CD14-positive monocyte (primary cell): ENCODE measurements around the gene UBE2L5. TPM values are rescaled to one million over a fixed set of nuclear protein-coding genes. Genes with fewer than 3 reads are reported as not detected.
"Not testable (repeated sequence)": the region's sequence is repeated elsewhere in the genome, so short reads cannot be mapped to it uniquely, and the experiment has no call there.

Experiments
- DNase-seq, 3 donors: peaks; one replicate each; pipeline ENCODE4 v3.0.0-alpha.2; 2011 to 2022
- H2AFZ ChIP-seq: 2 replicates; pipeline ENCODE4 v1.6.0; 2012; ENCODE audit warnings: mild to moderate bottlenecking, low read depth, low read length, inconsistent platforms; ENCODE audit not compliant: insufficient read depth, poor library complexity, severe bottlenecking
- H3K27ac ChIP-seq, 2 donors: 1 replicate in 1 of 2; 2 replicates in 1 of 2; pipeline ENCODE4 v1.5.1; 2012 to 2013; ENCODE audit warnings: low read length in 2 of 2, control low read depth in 1 of 2, inconsistent platforms in 1 of 2, low read depth in 1 of 2, mild to moderate bottlenecking in 1 of 2
- H3K27me3 ChIP-seq, 2 donors: one replicate each; pipeline versions ENCODE4 v1.6.0 to v1.6.1; 2011 to 2013; ENCODE audit warnings: low read length in 2 of 2; ENCODE audit not compliant: control insufficient read depth in 2 of 2, insufficient read depth in 2 of 2
- H3K36me3 ChIP-seq, 2 donors: replicated peaks in 1 of 2; 1 replicate in 1 of 2; 2 replicates in 1 of 2; pipeline versions ENCODE4 v1.5.1 to v1.6.1; 2012 to 2013; ENCODE audit warnings: low read length in 2 of 2, control low read depth in 1 of 2, inconsistent platforms in 1 of 2, mild to moderate bottlenecking in 1 of 2; ENCODE audit not compliant: insufficient read depth in 2 of 2, control insufficient read depth in 1 of 2
- H3K4me1 ChIP-seq, 2 donors: 1 replicate in 1 of 2; 2 replicates in 1 of 2; pipeline versions ENCODE4 v1.5.1 to v1.6.1; 2012 to 2013; ENCODE audit warnings: low read length in 2 of 2, control low read depth in 1 of 2, inconsistent platforms in 1 of 2, mild to moderate bottlenecking in 1 of 2, moderate library complexity in 1 of 2; ENCODE audit not compliant: insufficient read depth in 2 of 2, control insufficient read depth in 1 of 2
- H3K4me2 ChIP-seq: replicated peaks from 2 replicates; pipeline ENCODE3; 2012; ENCODE audit warnings: low read length, moderate library complexity, mild to moderate bottlenecking; ENCODE audit not compliant: poor library complexity, severe bottlenecking; ENCODE audit errors: extremely low read depth
- H3K4me3 ChIP-seq, 3 experiments: fragments of 200-600 bp in 1 of 3; sonication (generic) in 1 of 3; replicated peaks in 1 of 3; 1 replicate in 2 of 3; 2 replicates in 1 of 3; pipeline ENCODE4 v1.5.1; 2011 to 2013; ENCODE audit warnings: low read length in 3 of 3, mild to moderate bottlenecking in 3 of 3, control low read depth in 2 of 3, low read depth in 2 of 3, inconsistent platforms in 1 of 3, moderate library complexity in 1 of 3
- H3K79me2 ChIP-seq: 2 replicates; pipeline ENCODE4 v1.6.0; 2012; ENCODE audit warnings: mild to moderate bottlenecking, control low read depth, inconsistent platforms, low read length, moderate library complexity; ENCODE audit not compliant: insufficient read depth
- H3K9ac ChIP-seq: 2 replicates; pipeline ENCODE4 v1.6.0; 2017; ENCODE audit warnings: low read length, mild to moderate bottlenecking; ENCODE audit not compliant: insufficient read depth, poor library complexity, severe bottlenecking
- H3K9me3 ChIP-seq, 2 donors: replicated peaks in 1 of 2; 1 replicate in 1 of 2; 2 replicates in 1 of 2; pipeline versions ENCODE4 v1.5.1 to v1.6.1; 2012 to 2013; ENCODE audit warnings: low read length in 2 of 2, control low read depth in 1 of 2; ENCODE audit not compliant: control insufficient read depth in 1 of 2, insufficient read depth in 1 of 2
- H4K20me1 ChIP-seq: 2 replicates; pipeline ENCODE4 v1.6.0; 2012; ENCODE audit warnings: mild to moderate bottlenecking, low read length, control low read depth, moderate library complexity; ENCODE audit not compliant: insufficient read depth
- H3K27ac Mint-ChIP-seq, 7 donors: one replicate each; pipeline ENCODE4 v1.8.0; 2020; ENCODE audit warnings: mild to moderate bottlenecking in 7 of 7, mixed read lengths in 7 of 7, moderate library complexity in 6 of 7, inconsistent platforms in 2 of 7
- H3K27me3 Mint-ChIP-seq, 3 donors: one replicate each; pipeline ENCODE4 v1.8.0; 2021 to 2022; ENCODE audit warnings: low read depth in 3 of 3, mild to moderate bottlenecking in 3 of 3, mixed read lengths in 3 of 3, moderate library complexity in 3 of 3, inconsistent platforms in 1 of 3
- H3K36me3 Mint-ChIP-seq, 2 donors: one replicate each; pipeline ENCODE4 v1.8.0; 2020; ENCODE audit warnings: mixed read lengths in 2 of 2, inconsistent platforms in 1 of 2, mild to moderate bottlenecking in 1 of 2
- H3K4me1 Mint-ChIP-seq: one replicate; pipeline ENCODE4 v1.8.0; 2020; ENCODE audit warnings: mild to moderate bottlenecking, mixed read lengths
- H3K4me3 Mint-ChIP-seq, 2 donors: one replicate each; pipeline ENCODE4 v1.8.0; 2020; ENCODE audit warnings: mild to moderate bottlenecking in 2 of 2, mixed read lengths in 2 of 2, moderate library complexity in 1 of 2
- H3K9me3 Mint-ChIP-seq, 7 donors: one replicate each; pipeline ENCODE4 v1.8.0; 2020 to 2022; ENCODE audit warnings: mixed read lengths in 7 of 7, mild to moderate bottlenecking in 6 of 7, moderate library complexity in 6 of 7, inconsistent platforms in 2 of 7
- WGBS: methylation state at CpG from one replicate; pipeline ENCODE4 v1.1.5; 2013; ENCODE audit warnings: missing lambda C conversion rate; ENCODE audit not compliant: insufficient coverage; 5-methylcytosine and 5-hydroxymethylcytosine counted together
- intact Hi-C, 2 donors: fragments of 100-400 bp; cut with micrococcal nuclease; formaldehyde crosslinking; loops; one replicate each; pipeline versions ENCODE4 v1.15.0 to v1.15.1; 2023
- polyA plus RNA-seq, 3 donors: library from polyadenylated mRNA; depleted of rRNA in 1 of 3; unstranded in 2 of 3; stranded (reverse) in 1 of 3; fragments of 300-500 nt in 2 of 3; fragments of >200 nt in 1 of 3; fragmentation: Illumina TruSeq in 2 of 3; gene quantifications; 1 replicate in 2 of 3; 2 replicates in 1 of 3; pipeline ENCODE4 v1.2.3, GENCODE V29; 2012 to 2021
- TF ChIP-seq, protein P1 (sequence below): fragments of 200-600 bp; IDR thresholded peaks from one replicate; pipeline ENCODE4 v1.8.0; 2022; ENCODE audit warnings: antibody characterized with exemption, mild to moderate bottlenecking

The UBE2L5 gene
- polyA plus RNA-seq, 3 donors, result not detected

DNA sequence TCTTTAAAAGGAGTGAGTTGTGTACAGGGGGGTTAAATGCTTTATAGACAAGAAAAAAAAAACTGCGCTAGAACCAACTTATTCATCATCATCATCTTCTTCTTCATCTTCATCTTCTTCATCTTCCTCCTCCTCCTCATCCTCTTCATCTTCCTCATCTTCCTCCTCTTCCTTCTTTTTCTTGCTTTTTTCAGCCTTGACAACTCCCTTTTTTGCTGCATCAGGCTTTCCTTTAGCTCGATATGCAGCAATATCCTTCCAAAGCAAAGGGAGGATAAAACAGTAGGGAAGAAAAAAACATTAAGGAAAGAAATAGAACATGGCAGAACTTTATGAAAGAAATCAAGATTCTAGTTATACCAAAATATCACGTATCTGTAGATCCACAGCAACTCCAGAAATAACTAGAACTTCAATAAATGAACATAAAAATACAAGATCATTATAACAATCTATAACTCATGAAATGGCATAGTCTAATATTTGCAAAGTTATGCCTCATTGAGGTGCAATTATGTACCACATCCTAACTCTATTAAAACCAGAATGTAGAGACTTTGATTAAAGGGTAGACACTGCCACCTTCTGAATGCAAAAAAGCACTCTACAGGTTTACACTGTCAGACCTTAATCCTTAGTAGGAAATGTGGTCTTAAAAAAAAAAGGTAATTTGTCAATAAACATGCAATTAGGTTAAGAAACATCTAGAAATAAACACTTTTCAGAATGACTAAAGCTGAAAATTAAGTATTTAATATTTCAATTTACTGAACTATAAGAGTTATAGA lies 39.2 kb downstream of the UBE2L5 start:
- not testable (repeated sequence) for H3K9me3 Mint-ChIP-seq, H2AFZ ChIP-seq, H3K4me3 Mint-ChIP-seq, H3K9me3 ChIP-seq, H3K27me3 ChIP-seq, H3K4me3 ChIP-seq, H3K27me3 Mint-ChIP-seq, H3K9ac ChIP-seq, H3K4me2 ChIP-seq, H4K20me1 ChIP-seq, H3K27ac ChIP-seq
- H3K4me1 Mint-ChIP-seq, result peaks cover 25% of the 10 kb centered on the region
- intact Hi-C loops, result loop anchor here in 1 of 2 donors (5.0 to 10.0 kb wide), 3 partner anchors 39 to 157 kb away; partner anchors contain the start of genes KATNAL1 and UBE2L5
- no CpG with 5 or more reads among the region's 3 CpGs for WGBS
- TF ChIP-seq, protein P1, sequence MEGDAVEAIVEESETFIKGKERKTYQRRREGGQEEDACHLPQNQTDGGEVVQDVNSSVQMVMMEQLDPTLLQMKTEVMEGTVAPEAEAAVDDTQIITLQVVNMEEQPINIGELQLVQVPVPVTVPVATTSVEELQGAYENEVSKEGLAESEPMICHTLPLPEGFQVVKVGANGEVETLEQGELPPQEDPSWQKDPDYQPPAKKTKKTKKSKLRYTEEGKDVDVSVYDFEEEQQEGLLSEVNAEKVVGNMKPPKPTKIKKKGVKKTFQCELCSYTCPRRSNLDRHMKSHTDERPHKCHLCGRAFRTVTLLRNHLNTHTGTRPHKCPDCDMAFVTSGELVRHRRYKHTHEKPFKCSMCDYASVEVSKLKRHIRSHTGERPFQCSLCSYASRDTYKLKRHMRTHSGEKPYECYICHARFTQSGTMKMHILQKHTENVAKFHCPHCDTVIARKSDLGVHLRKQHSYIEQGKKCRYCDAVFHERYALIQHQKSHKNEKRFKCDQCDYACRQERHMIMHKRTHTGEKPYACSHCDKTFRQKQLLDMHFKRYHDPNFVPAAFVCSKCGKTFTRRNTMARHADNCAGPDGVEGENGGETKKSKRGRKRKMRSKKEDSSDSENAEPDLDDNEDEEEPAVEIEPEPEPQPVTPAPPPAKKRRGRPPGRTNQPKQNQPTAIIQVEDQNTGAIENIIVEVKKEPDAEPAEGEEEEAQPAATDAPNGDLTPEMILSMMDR, result peak; percentile 44
- H3K4me1 ChIP-seq, result peaks cover 20 to 27% of the 10 kb centered on the region in 2 donors
- peaks cover 35% of the 10 kb centered on the region for H3K79me2 ChIP-seq
- peak overlapping the region in 1 of 7 donors; percentile 40 for H3K27ac Mint-ChIP-seq
- peaks cover 23 to 35% of the 10 kb centered on the region in 2 donors for H3K36me3 ChIP-seq
- DNase-seq, result peak in 2 of 3 donors; percentile 11 to 20
- H3K36me3 Mint-ChIP-seq, result peaks cover 24 to 35% of the 10 kb centered on the region in 2 donors

GRCh38 chr13:30463787-30464495 lies 41.6 kb downstream of the UBE2L5 start:
- H4K20me1 ChIP-seq, result peaks cover 12% of the 10 kb centered on the region
- no peaks in the 10 kb centered on the region for H3K9me3 Mint-ChIP-seq
- H3K4me3 Mint-ChIP-seq, result peak overlapping the region; percentile 89 to 91
- H3K36me3 Mint-ChIP-seq, result peaks cover 16 to 22% of the 10 kb centered on the region in 2 donors
- intact Hi-C loops, result loop anchor here in 1 of 2 donors (2.0 to 10.0 kb wide), 5 partner anchors 42 to 343 kb away; partner anchors contain the start of genes KATNAL1, UBE2L5 and USPL1
- H3K27ac ChIP-seq, result peak overlapping the region; percentile 91 to 92
- H3K27me3 ChIP-seq, result no peaks in the 10 kb centered on the region
- H3K9ac ChIP-seq, result peak overlapping the region; percentile 91
- no peaks in the 10 kb centered on the region for H3K9me3 ChIP-seq
- TF ChIP-seq, protein P1, result no peak
- peaks cover 19 to 29% of the 10 kb centered on the region in 2 donors for H3K36me3 ChIP-seq
- under 1% methylated on average over 32 of the region's 32 CpGs for WGBS
- peaks cover 0 to 2% (median 0%) of the 10 kb centered on the region in 3 donors for H3K27me3 Mint-ChIP-seq
- H3K27ac Mint-ChIP-seq, result peak overlapping the region; percentile 94 to 97 (median 95)
- peak overlapping the region; percentile 79 for H3K4me2 ChIP-seq
- peaks cover 39% of the 10 kb centered on the region for H3K79me2 ChIP-seq
- peak; percentile 24 to 51 (median 39) for DNase-seq
- H3K4me1 Mint-ChIP-seq, result peaks cover 33% of the 10 kb centered on the region
- peak overlapping the region; percentile 75 for H2AFZ ChIP-seq
- H3K4me1 ChIP-seq, result peaks cover 26 to 36% of the 10 kb centered on the region in 2 donors
- peak overlapping the region; percentile 59 to 88 (median 64) for H3K4me3 ChIP-seq
